ENCODE measurements around the gene TLR6. TPM values are rescaled to one million over a fixed set of nuclear protein-coding genes. Genes with fewer than 3 reads are reported as not detected.

TLR6 gene
- total RNA-seq, 1 donor from 2014 or later, result not detected

DNA sequence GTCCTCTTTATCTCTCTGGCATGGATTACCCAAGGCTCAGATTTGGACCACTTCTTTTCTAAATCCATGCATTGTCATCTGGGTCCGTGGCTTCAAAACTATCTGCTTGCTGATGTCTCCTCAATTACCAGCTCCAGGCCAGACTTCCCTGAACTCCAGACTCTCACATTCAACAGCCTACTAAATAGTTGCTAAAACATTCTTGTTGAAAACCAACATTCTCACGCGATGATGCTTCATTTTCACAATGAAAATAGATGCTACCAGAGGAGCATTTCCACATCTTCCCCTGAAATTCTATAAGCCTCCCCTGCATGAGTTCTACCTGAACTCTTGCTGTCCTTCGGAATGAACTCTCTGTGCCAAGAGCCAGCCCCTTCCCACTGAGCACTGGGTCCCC lies 5.2 kb upstream of the TLR6 start:
- H3K9me3 Mint-ChIP-seq (ENCODE audit: unreplicated experiment), result peaks cover 3% of the 10 kb centered on the region
- no peak overlapping the region for H3K27ac Mint-ChIP-seq (ENCODE audit: unreplicated experiment)
- peaks cover 4% of the 10 kb centered on the region for H3K27me3 Mint-ChIP-seq (ENCODE audit: unreplicated experiment)
- no peak overlapping the region for H3K4me3 Mint-ChIP-seq (ENCODE audit: unreplicated experiment)
- DNase-seq, result no peak
- no peaks in the 10 kb centered on the region for H3K4me1 Mint-ChIP-seq (ENCODE audit: low read depth, unreplicated experiment)
- TF ChIP-seq CTCF (IDR thresholded peaks at IDR 0.05; ENCODE audit: partially characterized antibody, unreplicated experiment), result no peak
- H3K36me3 Mint-ChIP-seq (ENCODE audit: unreplicated experiment), result peaks cover 6% of the 10 kb centered on the region

DNA sequence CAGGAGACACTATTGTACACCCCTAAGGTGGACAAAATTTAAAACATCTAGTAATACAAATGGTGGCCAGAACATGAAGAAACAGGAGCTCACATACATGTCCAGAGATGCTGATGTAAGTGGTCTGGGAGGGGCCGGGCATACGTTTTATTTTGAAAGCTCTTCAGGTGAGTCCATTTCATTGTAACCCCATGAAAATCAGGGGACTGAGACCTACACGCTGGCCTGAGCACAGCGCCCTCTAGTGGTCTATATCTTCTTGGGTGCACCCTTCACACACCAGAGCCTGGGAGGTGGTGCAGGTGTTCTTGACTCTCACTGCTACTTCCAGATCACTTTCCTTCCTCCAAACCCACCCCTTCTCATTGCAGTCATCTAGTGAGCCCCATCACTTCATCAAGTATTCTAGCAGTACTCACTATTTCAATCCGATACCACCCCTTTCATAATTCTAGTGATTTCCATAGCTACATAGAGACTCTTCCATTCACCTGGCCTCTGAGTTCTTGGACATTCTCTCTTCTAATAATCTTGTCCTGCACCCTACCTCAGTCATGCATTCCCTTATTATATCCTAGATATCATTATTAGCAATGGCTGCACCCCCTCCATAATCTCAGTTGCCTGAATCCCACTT lies 4.3 kb upstream of the TLR6 start:
- no peaks in the 10 kb centered on the region for H3K4me1 Mint-ChIP-seq (ENCODE audit: low read depth, unreplicated experiment)
- no peak overlapping the region for H3K27ac Mint-ChIP-seq (ENCODE audit: unreplicated experiment)
- peak; percentile 33 for DNase-seq
- peaks cover 6% of the 10 kb centered on the region for H3K36me3 Mint-ChIP-seq (ENCODE audit: unreplicated experiment)
- H3K4me3 Mint-ChIP-seq (ENCODE audit: unreplicated experiment), result no peak overlapping the region
- peak; percentile 80 for TF ChIP-seq CTCF (IDR thresholded peaks at IDR 0.05; ENCODE audit: partially characterized antibody, unreplicated experiment)
- H3K27me3 Mint-ChIP-seq (ENCODE audit: unreplicated experiment), result peaks cover 4% of the 10 kb centered on the region
- H3K9me3 Mint-ChIP-seq (ENCODE audit: unreplicated experiment), result peaks cover 3% of the 10 kb centered on the region

DNA sequence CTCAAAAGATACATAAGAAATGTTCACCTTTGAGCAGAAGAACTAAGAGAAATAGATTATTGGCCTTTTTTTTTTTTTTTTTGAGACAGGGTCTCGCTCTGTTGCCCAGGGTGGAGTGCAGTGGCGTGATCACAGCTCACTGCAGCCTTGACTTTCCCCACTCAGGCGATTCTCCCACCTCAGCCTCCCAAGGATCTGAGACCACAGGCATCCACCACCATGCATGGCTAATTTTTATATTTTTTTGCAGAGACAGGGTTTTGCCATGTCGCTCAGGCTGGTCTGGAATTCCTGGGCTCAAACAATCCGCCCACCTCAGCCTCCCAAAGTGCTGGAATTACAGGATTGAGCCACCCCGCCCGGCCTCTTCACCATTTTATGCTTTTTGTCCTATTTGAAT lies 2.9 kb upstream of the TLR6 start:
- peaks cover 3% of the 10 kb centered on the region for H3K9me3 Mint-ChIP-seq (ENCODE audit: unreplicated experiment)
- H3K4me1 Mint-ChIP-seq (ENCODE audit: low read depth, unreplicated experiment), result no peaks in the 10 kb centered on the region
- H3K4me3 Mint-ChIP-seq (ENCODE audit: unreplicated experiment), result no peak overlapping the region
- TF ChIP-seq CTCF (IDR thresholded peaks at IDR 0.05; ENCODE audit: partially characterized antibody, unreplicated experiment), result no peak
- DNase-seq, result no peak
- peaks cover 4% of the 10 kb centered on the region for H3K27me3 Mint-ChIP-seq (ENCODE audit: unreplicated experiment)
- peaks cover 6% of the 10 kb centered on the region for H3K36me3 Mint-ChIP-seq (ENCODE audit: unreplicated experiment)
- no peak overlapping the region for H3K27ac Mint-ChIP-seq (ENCODE audit: unreplicated experiment)

DNA sequence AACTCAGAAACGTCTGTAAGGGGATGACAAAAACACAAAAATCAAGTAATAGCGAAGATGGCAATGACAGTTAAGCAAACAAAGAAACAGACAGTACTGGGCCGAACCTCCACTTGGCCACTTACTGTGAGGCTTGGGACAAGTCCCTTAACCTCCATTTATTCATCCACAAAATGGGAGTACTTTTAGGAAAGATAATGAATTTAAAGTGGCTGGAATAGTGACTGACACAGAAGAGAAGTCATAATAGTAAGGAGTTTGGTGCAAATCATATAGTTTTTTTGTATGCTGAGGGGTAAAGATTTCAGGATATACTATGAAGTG lies 1.4 kb upstream of the TLR6 start:
- no peak for DNase-seq
- no peak for TF ChIP-seq CTCF (IDR thresholded peaks at IDR 0.05; ENCODE audit: partially characterized antibody, unreplicated experiment)
- H3K27me3 Mint-ChIP-seq (ENCODE audit: unreplicated experiment), result peaks cover 4% of the 10 kb centered on the region
- H3K36me3 Mint-ChIP-seq (ENCODE audit: unreplicated experiment), result peaks cover 4% of the 10 kb centered on the region
- no peak overlapping the region for H3K27ac Mint-ChIP-seq (ENCODE audit: unreplicated experiment)
- no peaks in the 10 kb centered on the region for H3K4me1 Mint-ChIP-seq (ENCODE audit: low read depth, unreplicated experiment)
- H3K4me3 Mint-ChIP-seq (ENCODE audit: unreplicated experiment), result no peak overlapping the region
- H3K9me3 Mint-ChIP-seq (ENCODE audit: unreplicated experiment), result no peaks in the 10 kb centered on the region

DNA sequence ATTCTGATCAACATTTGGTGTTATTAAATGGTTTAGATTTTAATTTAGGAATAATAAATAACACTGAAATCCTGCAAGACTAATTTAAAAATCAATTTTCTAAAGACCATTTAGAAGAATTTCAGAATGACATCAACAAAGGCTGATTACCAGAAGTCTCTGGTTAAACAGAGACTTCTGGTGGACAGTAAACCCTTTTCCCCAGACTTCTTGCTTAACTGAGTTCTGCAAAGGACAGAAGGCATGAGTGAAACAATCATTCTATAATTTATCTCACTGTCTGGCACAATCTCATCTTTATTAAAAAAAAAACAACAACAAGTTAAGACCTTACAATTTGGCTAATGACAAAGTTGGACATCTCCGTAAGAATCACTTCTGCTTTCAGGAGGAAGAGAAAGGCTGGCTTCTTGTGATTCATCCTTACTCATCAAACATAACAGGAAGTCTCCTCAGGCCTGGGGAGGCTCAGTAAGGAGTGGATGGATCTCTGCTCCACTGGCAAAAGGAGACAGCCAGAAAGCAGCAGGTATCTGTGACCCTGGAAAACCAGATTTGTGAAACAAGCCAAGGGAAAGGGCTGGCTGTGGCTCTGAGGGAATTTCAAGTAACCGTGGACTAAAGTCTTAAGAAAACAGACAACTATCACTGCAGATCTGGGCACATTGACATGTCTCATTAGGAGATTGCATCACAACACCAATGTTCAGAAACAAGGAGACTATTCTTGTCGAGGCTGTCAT lies 908 bp upstream of the TLR6 start:
- TF ChIP-seq CTCF (IDR thresholded peaks at IDR 0.05; ENCODE audit: partially characterized antibody, unreplicated experiment), result no peak
- no peak overlapping the region for H3K27ac Mint-ChIP-seq (ENCODE audit: unreplicated experiment)
- no peak for DNase-seq
- no peak overlapping the region for H3K4me3 Mint-ChIP-seq (ENCODE audit: unreplicated experiment)
- H3K27me3 Mint-ChIP-seq (ENCODE audit: unreplicated experiment), result peaks cover 4% of the 10 kb centered on the region
- no peaks in the 10 kb centered on the region for H3K36me3 Mint-ChIP-seq (ENCODE audit: unreplicated experiment)
- H3K4me1 Mint-ChIP-seq (ENCODE audit: low read depth, unreplicated experiment), result no peaks in the 10 kb centered on the region
- H3K9me3 Mint-ChIP-seq (ENCODE audit: unreplicated experiment), result no peaks in the 10 kb centered on the region

All from glutamatergic neuron (in vitro differentiated cells).